GM12872 (cell line): ENCODE measurements around the gene BSG.

Source experiments
- CTCF ChIP-seq: IDR thresholded peaks from 3 replicates; pipeline ENCODE4 v1.5.1; 2011; ENCODE audit warnings: low read depth, mild to moderate bottlenecking, low read length, moderate library complexity; ENCODE audit not compliant: insufficient read depth

The BSG gene

GRCh38 chr19:588093-588740, 15.8 kb downstream of the BSG start:
- TF ChIP-seq CTCF: peak; percentile 53

GRCh38 chr19:588741-589692, 16.6 kb downstream of the BSG start:
- TF ChIP-seq CTCF: no peak

GRCh38 chr19:589693-590395, 17.4 kb downstream of the BSG start, which contains the start of gene HCN2:
HCN2 (plus strand) TSS chr19:589881; CDS start chr19:589946, 65 bp downstream.
- TF ChIP-seq CTCF: no peak

- TF ChIP-seq CTCF: no peak
Observed at GRCh38 chr19:590396-590745, 18.0 kb downstream of the BSG start.

GRCh38 chr19:590750-591098, 18.3 kb downstream of the BSG start:
- TF ChIP-seq CTCF: no peak

- no peak for TF ChIP-seq CTCF
Observed at GRCh38 chr19:591099-591958, 18.9 kb downstream of the BSG start.
